GM15510 (cell line): ENCODE measurements around the gene CLTC.

Source experiments
- POLR2A ChIP-seq: IDR thresholded peaks from 3 replicates; pipeline ENCODE4 v1.6.1; 2011; ENCODE audit warnings: borderline replicate concordance; ENCODE audit not compliant: insufficient read length; ENCODE audit errors: extremely low read depth

Gene CLTC

DNA sequence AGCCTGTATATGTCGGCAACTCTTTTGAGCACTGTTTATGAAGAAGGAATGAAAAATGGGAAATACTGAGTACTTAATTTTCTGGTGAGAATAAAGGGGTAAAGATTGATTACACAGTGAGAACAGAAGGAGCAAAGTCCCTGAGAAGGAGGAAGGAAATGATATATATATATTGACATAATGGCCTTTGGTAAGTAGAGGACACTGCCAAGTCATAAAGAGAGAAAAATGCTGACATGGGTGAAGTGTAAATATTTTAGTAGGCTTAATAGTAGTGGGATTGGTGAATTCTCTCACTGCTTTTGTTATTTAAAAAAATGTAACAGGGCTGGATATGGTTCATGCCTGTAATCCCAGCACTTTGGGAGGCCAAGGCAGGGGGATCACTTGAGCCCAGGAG, 103.9 kb downstream of the CLTC start:
- TF ChIP-seq POLR2A = no peak

DNA sequence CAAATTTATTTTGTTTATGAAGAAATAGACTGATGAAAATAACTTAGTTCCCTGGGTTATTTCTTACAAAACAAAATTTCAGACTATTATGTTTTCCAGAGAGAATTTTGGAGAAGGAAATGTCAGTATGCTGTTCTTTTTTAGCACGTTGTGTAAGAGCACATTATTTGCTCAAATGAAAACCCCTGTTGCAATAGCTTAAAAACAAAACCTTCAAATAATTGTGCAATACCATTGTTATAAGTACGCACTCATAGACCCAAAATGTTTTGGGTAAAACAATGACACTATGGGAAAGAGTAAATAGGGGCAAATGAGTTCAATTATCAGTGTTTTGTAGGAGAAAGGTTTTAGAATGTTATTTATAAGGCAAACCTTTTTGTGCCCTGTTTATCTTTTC, 106.0 kb downstream of the CLTC start:
- no peak for TF ChIP-seq POLR2A

- TF ChIP-seq POLR2A = no peak
Observed at GRCh38 chr17:59727817-59728533, 108.3 kb downstream of the CLTC start.

- no peak for TF ChIP-seq POLR2A
Observed at GRCh38 chr17:59730268-59730834, 110.7 kb downstream of the CLTC start.

DNA sequence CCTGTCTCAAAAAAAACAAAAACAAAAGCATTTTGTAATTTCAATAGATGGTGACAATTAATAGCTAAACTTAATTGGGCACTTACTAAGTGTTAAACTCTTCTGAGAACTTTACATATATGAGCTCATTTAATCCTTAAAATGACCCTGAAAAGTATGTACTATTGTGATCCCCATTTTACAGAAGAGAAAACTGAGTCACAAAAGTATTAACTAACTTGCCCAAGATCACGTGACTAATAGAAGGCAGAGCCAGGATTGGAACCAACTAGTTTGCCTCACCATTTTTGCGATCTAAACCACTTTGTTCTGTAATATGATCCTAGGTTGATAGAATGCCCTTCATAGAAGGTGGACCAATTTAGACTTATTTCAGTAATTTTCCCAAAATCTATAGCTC, 114.0 kb downstream of the CLTC start:
- TF ChIP-seq POLR2A = no peak

- TF ChIP-seq POLR2A = no peak
Observed at GRCh38 chr17:59734226-59734625, 114.5 kb downstream of the CLTC start.

- no peak for TF ChIP-seq POLR2A
Observed at GRCh38 chr17:59737324-59737723, 117.6 kb downstream of the CLTC start.

DNA sequence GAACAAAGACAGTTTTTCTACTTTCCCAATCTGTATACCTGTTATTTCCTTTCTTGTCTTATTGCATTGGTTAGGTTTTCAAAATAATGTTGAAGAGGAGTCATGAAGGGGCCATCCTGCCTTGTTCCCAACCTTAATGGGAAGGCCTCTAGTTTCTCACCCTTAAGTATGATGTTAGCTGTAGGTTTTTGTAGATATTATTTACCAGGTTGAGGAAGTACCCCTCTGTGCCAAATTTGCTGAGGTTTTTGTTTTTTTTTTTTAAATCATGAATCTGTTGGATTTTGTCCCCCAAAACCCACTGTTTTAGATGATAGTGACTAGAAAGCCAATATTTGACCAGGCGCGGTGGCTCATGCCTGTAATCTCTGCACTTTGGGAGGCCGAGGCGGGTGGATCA, 124.1 kb downstream of the CLTC start:
- no peak for TF ChIP-seq POLR2A

- no peak for TF ChIP-seq POLR2A
Observed at GRCh38 chr17:59745040-59745439, 125.3 kb downstream of the CLTC start.
